Measurements from ENCODE around the gene NPS.

The NPS gene

GRCh38 chr10:127563718-127564553, 14.8 kb downstream of the NPS start:
- H3K9me2 ChIP-seq (replicated peaks; ENCODE audit: insufficient read depth, low read length): no peaks in the 10 kb centered on the region
- H3K36me3 ChIP-seq (ENCODE audit: low read length): no peaks in the 10 kb centered on the region
- no peak overlapping the region for H3K4me3 ChIP-seq (ENCODE audit: insufficient read depth, low read length, poor library complexity, severe bottlenecking)
- no peak overlapping the region for H3K27ac ChIP-seq (ENCODE audit: low read depth, low read length)
- H3K9me3 ChIP-seq (ENCODE audit: insufficient read depth, low read length): no peaks in the 10 kb centered on the region
- H2AFZ ChIP-seq (ENCODE audit: low read depth, low read length, severe bottlenecking): no peak overlapping the region
- H3K79me2 ChIP-seq (ENCODE audit: insufficient read depth, low read length): no peaks in the 10 kb centered on the region
- no peak overlapping the region for H3K9ac ChIP-seq (ENCODE audit: low read length)
- H3K27me3 ChIP-seq (ENCODE audit: low read length): no peaks in the 10 kb centered on the region
- H3F3A ChIP-seq (ENCODE audit: insufficient read depth): no peaks in the 10 kb centered on the region
- no peak overlapping the region for H3K4me2 ChIP-seq (ENCODE audit: low read depth, low read length, poor library complexity, severe bottlenecking)
- TF ChIP-seq CTCF (IDR thresholded peaks at IDR 0.05; ENCODE audit: insufficient read depth, low read length, poor library complexity, severe bottlenecking) (peak; percentile 72), EZH2phosphoT487 (conservative IDR thresholded peaks at IDR 0.05; ENCODE audit: low read length) (no peak)
- H4K20me1 ChIP-seq (ENCODE audit: low read depth, low read length): no peaks in the 10 kb centered on the region

GRCh38 chr10:127564644-127565043, 15.5 kb downstream of the NPS start:
- TF ChIP-seq CTCF (IDR thresholded peaks at IDR 0.05; ENCODE audit: insufficient read depth, low read length, poor library complexity, severe bottlenecking) (no peak), EZH2phosphoT487 (conservative IDR thresholded peaks at IDR 0.05; ENCODE audit: low read length) (no peak)
- no peaks in the 10 kb centered on the region for H3K9me3 ChIP-seq (ENCODE audit: insufficient read depth, low read length)
- H3K9ac ChIP-seq (ENCODE audit: low read length): no peak overlapping the region

GRCh38 chr10:127565583-127565982, 16.5 kb downstream of the NPS start:
- no peaks in the 10 kb centered on the region for H3K9me2 ChIP-seq (replicated peaks; ENCODE audit: insufficient read depth, low read length)
- H3K27ac ChIP-seq (ENCODE audit: low read depth, low read length): no peak overlapping the region
- H4K20me1 ChIP-seq (ENCODE audit: low read depth, low read length): no peaks in the 10 kb centered on the region
- no peak overlapping the region for H3K4me2 ChIP-seq (ENCODE audit: low read depth, low read length, poor library complexity, severe bottlenecking)
- no peaks in the 10 kb centered on the region for H3F3A ChIP-seq (ENCODE audit: insufficient read depth)
- H2AFZ ChIP-seq (ENCODE audit: low read depth, low read length, severe bottlenecking): no peak overlapping the region
- H3K4me3 ChIP-seq (ENCODE audit: insufficient read depth, low read length, poor library complexity, severe bottlenecking): no peak overlapping the region
- no peak overlapping the region for H3K9ac ChIP-seq (ENCODE audit: low read length)
- no peaks in the 10 kb centered on the region for H3K27me3 ChIP-seq (ENCODE audit: low read length)
- H3K79me2 ChIP-seq (ENCODE audit: insufficient read depth, low read length): no peaks in the 10 kb centered on the region
- no peaks in the 10 kb centered on the region for H3K36me3 ChIP-seq (ENCODE audit: low read length)
- no peak for TF ChIP-seq CTCF (IDR thresholded peaks at IDR 0.05; ENCODE audit: insufficient read depth, low read length, poor library complexity, severe bottlenecking)
- no peak for TF ChIP-seq EZH2phosphoT487 (conservative IDR thresholded peaks at IDR 0.05; ENCODE audit: low read length)
- H3K9me3 ChIP-seq (ENCODE audit: insufficient read depth, low read length): no peaks in the 10 kb centered on the region

More at GRCh38 chr10:127564644-127565043, 15.5 kb downstream of the NPS start:
- no peaks in the 10 kb centered on the region for H4K20me1 ChIP-seq (ENCODE audit: low read depth, low read length)
- H3K4me2 ChIP-seq (ENCODE audit: low read depth, low read length, poor library complexity, severe bottlenecking): no peak overlapping the region
- H2AFZ ChIP-seq (ENCODE audit: low read depth, low read length, severe bottlenecking): no peak overlapping the region
- no peaks in the 10 kb centered on the region for H3K79me2 ChIP-seq (ENCODE audit: insufficient read depth, low read length)
- H3K4me3 ChIP-seq (ENCODE audit: insufficient read depth, low read length, poor library complexity, severe bottlenecking): no peak overlapping the region
- H3F3A ChIP-seq (ENCODE audit: insufficient read depth): no peaks in the 10 kb centered on the region
- no peaks in the 10 kb centered on the region for H3K27me3 ChIP-seq (ENCODE audit: low read length)
- H3K36me3 ChIP-seq (ENCODE audit: low read length): no peaks in the 10 kb centered on the region
- no peaks in the 10 kb centered on the region for H3K9me2 ChIP-seq (replicated peaks; ENCODE audit: insufficient read depth, low read length)
- no peak overlapping the region for H3K27ac ChIP-seq (ENCODE audit: low read depth, low read length)
